SJCRH30 (cell line): ENCODE results near the gene ABCD1. TPM values are rescaled to one million over a fixed set of nuclear protein-coding genes. Genes with fewer than 3 reads are reported as not detected.
"Not testable (repeated sequence)": the region's sequence is repeated elsewhere in the genome, so short reads cannot be mapped to it uniquely, and the experiment has no call there.

Experiments
- DNase-seq, 2 experiments: peaks; one replicate each; pipeline ENCODE4 v3.0.0-alpha.2; 2015 to 2020
- H3K27ac ChIP-seq: fragments of 250-450 bp; sonication (Bioruptor Pico); 2 replicates; pipeline ENCODE4 v1.5.1; 2020; ENCODE audit warnings: mild to moderate bottlenecking, moderate library complexity
- H3K27me3 ChIP-seq: fragments of 250-450 bp; sonication (Bioruptor Pico); 2 replicates; pipeline ENCODE4 v1.5.1; 2020; ENCODE audit warnings: mild to moderate bottlenecking, moderate library complexity
- H3K36me3 ChIP-seq: fragments of 250-450 bp; sonication (Bioruptor Pico); 2 replicates; pipeline ENCODE4 v1.5.1; 2020; ENCODE audit warnings: mild to moderate bottlenecking, moderate library complexity
- H3K4me1 ChIP-seq: fragments of 250-450 bp; sonication (Bioruptor Pico); 2 replicates; pipeline ENCODE4 v1.5.1; 2020; ENCODE audit warnings: mild to moderate bottlenecking, moderate library complexity
- H3K4me3 ChIP-seq: fragments of 250-450 bp; sonication (Bioruptor Pico); 2 replicates; pipeline ENCODE4 v1.5.1; 2020; ENCODE audit warnings: mild to moderate bottlenecking, moderate library complexity
- H3K9me3 ChIP-seq: fragments of 250-450 bp; sonication (Bioruptor Pico); replicated peaks from 2 replicates; pipeline ENCODE4 v1.5.1; 2020; ENCODE audit warnings: mild to moderate bottlenecking, moderate library complexity
- total RNA-seq: library from RNA; depleted of rRNA; stranded (reverse); fragments of >200 nt; shearing (Covaris generic); gene quantifications from 2 replicates; pipeline ENCODE4 v1.2.3, GENCODE V29; 2014; rRNA removed

The ABCD1 gene
- total RNA-seq = 4.8 and 4.9 TPM in 2 replicates

GRCh38 chrX:153724252-153725038, at the start of gene ABCD1, which contains the start of gene BCAP31:
Gene ABCD1, plus strand, starts transcription at chrX:153724856. Its CDS starts 411 bp downstream, at chrX:153725267.
Gene BCAP31, minus strand, starts transcription at chrX:153724387. Its CDS starts 1,143 bp downstream, at chrX:153723244.
- H3K4me3 ChIP-seq = peak within 1 kb of the TSS; percentile 67
- no peaks in the 10 kb centered on the region for H3K27me3 ChIP-seq
- H3K27ac ChIP-seq = peak within 1 kb of the TSS; percentile 26
- peak; percentile 87 to 88 for DNase-seq
- peaks cover 2% of the 10 kb centered on the region; the same call in 1 of the 2 replicates for H3K36me3 ChIP-seq
- no peaks in the 10 kb centered on the region for H3K9me3 ChIP-seq
- H3K4me1 ChIP-seq = peaks cover 11% of the 10 kb centered on the region

GRCh38 chrX:153681175-153681574, 43.5 kb upstream of the ABCD1 start:
- Histone ChIP-seq H3K4me3 (no peak overlapping the region), H3K4me1 (no peaks in the 10 kb centered on the region), H3K27me3 (no peaks in the 10 kb centered on the region), H3K9me3 (no peaks in the 10 kb centered on the region), H3K27ac (no peak overlapping the region), H3K36me3 (no peaks in the 10 kb centered on the region)
- no peak for DNase-seq

GRCh38 chrX:153683486-153683885, 41.2 kb upstream of the ABCD1 start:
- not testable (repeated sequence) for H3K36me3 ChIP-seq, DNase-seq, H3K27me3 ChIP-seq, H3K27ac ChIP-seq, H3K9me3 ChIP-seq, H3K4me1 ChIP-seq, H3K4me3 ChIP-seq

- H3K4me3 ChIP-seq = no peak overlapping the region
These were observed 40.0 kb upstream of the ABCD1 start for GRCh38 chrX:153684467-153685155.

GRCh38 chrX:153685156-153685536, 39.5 kb upstream of the ABCD1 start:
- no peak overlapping the region for H3K4me3 ChIP-seq
- H3K27me3 ChIP-seq = no peaks in the 10 kb centered on the region
- DNase-seq = no peak
- H3K9me3 ChIP-seq = no peaks in the 10 kb centered on the region
- no peaks in the 10 kb centered on the region for H3K36me3 ChIP-seq
- H3K27ac ChIP-seq = no peak overlapping the region
- H3K4me1 ChIP-seq = no peaks in the 10 kb centered on the region

More at GRCh38 chrX:153684467-153685155, 40.0 kb upstream of the ABCD1 start:
- Histone ChIP-seq H3K27ac (no peak overlapping the region), H3K9me3 (no peaks in the 10 kb centered on the region), H3K27me3 (no peaks in the 10 kb centered on the region), H3K36me3 (no peaks in the 10 kb centered on the region), H3K4me1 (no peaks in the 10 kb centered on the region)
- DNase-seq = no peak

- Histone ChIP-seq H3K4me3 (no peak overlapping the region), H3K9me3 (no peaks in the 10 kb centered on the region), H3K27me3 (no peaks in the 10 kb centered on the region), H3K36me3 (no peaks in the 10 kb centered on the region), H3K27ac (no peak overlapping the region), H3K4me1 (no peaks in the 10 kb centered on the region)
- no peak for DNase-seq
These were observed 38.6 kb upstream of the ABCD1 start for GRCh38 chrX:153685751-153686696.

GRCh38 chrX:153686711-153687110, 37.9 kb upstream of the ABCD1 start:
- Histone ChIP-seq H3K27me3 (no peaks in the 10 kb centered on the region), H3K4me3 (no peak overlapping the region), H3K9me3 (no peaks in the 10 kb centered on the region), H3K27ac (no peak overlapping the region), H3K4me1 (no peaks in the 10 kb centered on the region), H3K36me3 (no peaks in the 10 kb centered on the region)
- DNase-seq = no peak

GRCh38 chrX:153687121-153688039, 37.3 kb upstream of the ABCD1 start, which contains the start of gene SLC6A8:
Gene SLC6A8, plus strand, starts transcription at chrX:153687926. Its CDS starts 649 bp downstream, at chrX:153688575.
- no peaks in the 10 kb centered on the region for H3K27me3 ChIP-seq
- H3K4me1 ChIP-seq = no peaks in the 10 kb centered on the region
- no peaks in the 10 kb centered on the region for H3K9me3 ChIP-seq
- peak within 1 kb of the TSS; percentile 52 for H3K4me3 ChIP-seq
- no peak within 1 kb of the TSS for H3K27ac ChIP-seq
- no peaks in the 10 kb centered on the region for H3K36me3 ChIP-seq
- peak; percentile 65 to 67 for DNase-seq

GRCh38 chrX:153688071-153688470, 36.6 kb upstream of the ABCD1 start:
- no peaks in the 10 kb centered on the region for H3K4me1 ChIP-seq
- no peaks in the 10 kb centered on the region for H3K36me3 ChIP-seq
- no peak overlapping the region for H3K27ac ChIP-seq
- H3K9me3 ChIP-seq = no peaks in the 10 kb centered on the region
- DNase-seq = no peak
- no peak overlapping the region for H3K4me3 ChIP-seq
- no peaks in the 10 kb centered on the region for H3K27me3 ChIP-seq

- no peaks in the 10 kb centered on the region for H3K4me1 ChIP-seq
- no peaks in the 10 kb centered on the region for H3K27me3 ChIP-seq
- H3K36me3 ChIP-seq = no peaks in the 10 kb centered on the region
- DNase-seq = no peak
- peak overlapping the region; percentile 52 for H3K4me3 ChIP-seq
- H3K9me3 ChIP-seq = no peaks in the 10 kb centered on the region
- no peak overlapping the region for H3K27ac ChIP-seq
These were observed 36.1 kb upstream of the ABCD1 start for GRCh38 chrX:153688506-153688905.

GRCh38 chrX:153688911-153689590, 35.6 kb upstream of the ABCD1 start:
- Histone ChIP-seq H3K27me3 (no peaks in the 10 kb centered on the region), H3K27ac (no peak overlapping the region), H3K36me3 (no peaks in the 10 kb centered on the region), H3K9me3 (no peaks in the 10 kb centered on the region), H3K4me3 (peak overlapping the region; percentile 52), H3K4me1 (no peaks in the 10 kb centered on the region)
- peak in 1 of 2 experiments; percentile 26 for DNase-seq

- no peak for DNase-seq
- no peaks in the 10 kb centered on the region for H3K4me1 ChIP-seq
- H3K27me3 ChIP-seq = no peaks in the 10 kb centered on the region
- H3K9me3 ChIP-seq = no peaks in the 10 kb centered on the region
- no peak overlapping the region for H3K4me3 ChIP-seq
- H3K27ac ChIP-seq = no peak overlapping the region
- no peaks in the 10 kb centered on the region for H3K36me3 ChIP-seq
These were observed 34.8 kb upstream of the ABCD1 start for GRCh38 chrX:153689654-153690465.
